Activated CD8-positive, alpha-beta T cell treated with anti-CD3 and anti-CD28 coated beads, Interleukin-2, amount 10 ng/mL, durations not matched to agents 7 days and 5 days (primary cell): ENCODE results near the gene MYOM1. TPM values are rescaled to one million over a fixed set of nuclear protein-coding genes. Genes with fewer than 3 reads are reported as not detected.

Experiments
- ATAC-seq: fragments of 150-1000 bp; cut with Tn5 transposase; one replicate; pipeline ENCODE4 v1.10.0; 2021; ENCODE audit warnings: moderate library complexity
- CTCF ChIA-PET: fragments of 350-600 bp; sonication (Branson Sonifier 250); formaldehyde crosslinking; loops from one replicate; lab custom pipeline; 2021; ENCODE audit warnings: antibody characterized with exemption; lab: Charles Lee
- POLR2A ChIA-PET: fragments of 350-600 bp; sonication (Branson Sonifier 250); formaldehyde crosslinking; loops from one replicate; lab custom pipeline; 2021; ENCODE audit warnings: antibody characterized with exemption; lab: Charles Lee
- DNase-seq: peaks from one replicate; pipeline ENCODE4 v3.0.0-alpha.2; 2020
- H3K27ac Mint-ChIP-seq: one replicate; pipeline ENCODE4 v1.8.0; 2021; ENCODE audit warnings: mild to moderate bottlenecking, mixed read lengths
- H3K27me3 Mint-ChIP-seq: one replicate; pipeline ENCODE4 v1.8.0; 2021; ENCODE audit warnings: low read depth, mixed read lengths
- H3K36me3 Mint-ChIP-seq: one replicate; pipeline ENCODE4 v1.8.0; 2021; ENCODE audit warnings: low read depth, mixed read lengths
- H3K4me1 Mint-ChIP-seq: one replicate; pipeline ENCODE4 v1.8.0; 2021; ENCODE audit warnings: low read depth, mixed read lengths
- H3K4me3 Mint-ChIP-seq: one replicate; pipeline ENCODE4 v1.8.0; 2021; ENCODE audit warnings: mild to moderate bottlenecking, mixed read lengths
- H3K9me3 Mint-ChIP-seq: one replicate; pipeline ENCODE4 v1.8.0; 2022; ENCODE audit warnings: mixed read lengths; ENCODE audit not compliant: insufficient read depth
- total RNA-seq, 2 experiments: library from RNA; stranded (reverse); gene quantifications; one replicate each; pipeline ENCODE4 v1.2.3, GENCODE V29; 2021

MYOM1 gene
- total RNA-seq, 2 experiments from 2014 or later = 1.3 to 1.5 TPM

DNA sequence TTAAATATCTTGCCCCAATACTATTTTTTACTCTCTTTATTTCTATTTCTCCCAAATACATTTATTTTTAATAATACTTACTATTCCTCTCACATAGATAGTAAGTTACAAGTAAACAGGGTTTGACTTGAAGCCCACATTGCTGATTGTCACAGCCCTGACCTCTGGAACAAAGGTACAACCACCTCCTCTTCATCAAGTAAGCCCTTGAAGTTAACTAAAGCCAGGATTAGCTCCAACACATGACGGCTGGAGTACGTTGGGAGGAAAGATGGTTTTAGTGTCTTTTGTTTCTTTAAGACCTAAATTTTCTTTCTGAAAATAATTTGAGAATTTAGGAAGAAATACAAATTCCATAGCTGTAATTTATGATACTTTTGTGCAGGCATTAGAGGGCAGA is 949 bp downstream of the MYOM1 start:
- DNase-seq (no peak), ATAC-seq (no peak)
- Mint-ChIP-seq H3K4me1 (peaks cover under 1% of the 10 kb centered on the region), H3K27me3 (no peaks in the 10 kb centered on the region), H3K27ac (no peak overlapping the region), H3K4me3 (no peak overlapping the region), H3K36me3 (no peaks in the 10 kb centered on the region), H3K9me3 (no peaks in the 10 kb centered on the region)
- POLR2A ChIA-PET = no interaction called here
- CTCF ChIA-PET = interaction anchor here (1.2 kb wide), 1 partner anchor 28 kb away, joined by 3 read pairs; no protein-coding TSS in a partner anchor

DNA sequence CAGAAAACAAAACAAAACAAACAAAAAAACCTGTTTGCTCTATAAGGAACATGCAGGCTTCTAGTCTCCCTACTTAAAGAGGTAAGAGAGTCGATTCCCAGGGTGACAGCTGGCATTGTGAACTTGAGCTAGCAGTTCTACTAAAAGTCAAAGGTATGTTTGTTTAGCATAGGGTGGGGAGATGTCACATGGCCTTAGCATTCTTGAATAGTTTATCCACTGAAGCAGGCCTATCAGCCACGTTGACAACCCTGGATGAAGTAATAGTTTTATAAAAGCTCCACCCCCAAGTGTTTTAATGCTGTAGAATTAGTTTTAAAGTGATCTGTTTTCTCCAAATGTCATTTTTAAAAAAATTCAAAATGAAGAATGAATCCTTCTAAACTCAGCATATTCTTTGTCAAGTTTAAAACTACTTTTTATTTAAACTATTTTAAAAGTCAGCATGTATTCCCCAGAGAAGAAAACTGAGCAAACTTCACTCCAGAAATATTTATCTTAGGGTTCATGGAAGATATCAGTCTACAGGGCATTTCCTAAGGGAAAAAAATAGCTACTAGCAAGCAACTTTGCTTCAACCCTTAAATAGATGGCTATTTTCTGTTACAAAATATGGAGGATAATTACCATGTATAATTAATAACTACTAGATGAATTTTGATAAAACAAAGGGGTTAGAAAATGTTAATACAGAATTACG is 1.7 kb downstream of the MYOM1 start:
- no peak for ATAC-seq
- no peak overlapping the region for H3K4me3 Mint-ChIP-seq
- no peak for DNase-seq
- no peaks in the 10 kb centered on the region for H3K9me3 Mint-ChIP-seq
- H3K36me3 Mint-ChIP-seq = no peaks in the 10 kb centered on the region
- peaks cover 8% of the 10 kb centered on the region for H3K4me1 Mint-ChIP-seq
- H3K27me3 Mint-ChIP-seq = no peaks in the 10 kb centered on the region
- POLR2A ChIA-PET = no interaction called here
- H3K27ac Mint-ChIP-seq = no peak overlapping the region
- CTCF ChIA-PET = interaction anchor here (0.6 to 1.2 kb wide), 2 partner anchors 28 to 448 kb away, joined by 3 read pairs; no protein-coding TSS in a partner anchor

DNA sequence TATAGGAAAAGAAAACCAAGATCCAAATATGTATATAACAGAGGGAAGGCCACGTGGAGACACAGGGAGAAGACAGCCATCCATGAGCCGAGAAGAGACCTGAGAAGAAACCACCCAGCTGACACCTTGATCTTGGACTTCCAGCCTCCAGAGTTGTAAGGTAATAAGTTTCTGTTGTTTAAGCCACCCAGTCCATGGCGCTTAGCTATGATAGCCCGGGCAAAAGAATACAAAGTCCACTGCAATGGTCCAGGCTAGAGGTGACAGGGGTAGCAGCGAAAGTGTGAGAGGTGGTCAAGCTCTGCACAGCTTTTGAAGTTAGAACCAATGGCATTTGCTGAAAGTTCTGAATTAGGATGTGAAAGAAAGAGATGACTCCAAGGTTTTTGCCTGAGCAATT is 2.8 kb downstream of the MYOM1 start:
- ATAC-seq = no peak
- no peaks in the 10 kb centered on the region for H3K36me3 Mint-ChIP-seq
- POLR2A ChIA-PET = no interaction called here
- H3K4me3 Mint-ChIP-seq = no peak overlapping the region
- no peaks in the 10 kb centered on the region for H3K27me3 Mint-ChIP-seq
- CTCF ChIA-PET = no interaction called here
- H3K4me1 Mint-ChIP-seq = peaks cover 14% of the 10 kb centered on the region
- DNase-seq = no peak
- H3K9me3 Mint-ChIP-seq = no peaks in the 10 kb centered on the region
- H3K27ac Mint-ChIP-seq = no peak overlapping the region

DNA sequence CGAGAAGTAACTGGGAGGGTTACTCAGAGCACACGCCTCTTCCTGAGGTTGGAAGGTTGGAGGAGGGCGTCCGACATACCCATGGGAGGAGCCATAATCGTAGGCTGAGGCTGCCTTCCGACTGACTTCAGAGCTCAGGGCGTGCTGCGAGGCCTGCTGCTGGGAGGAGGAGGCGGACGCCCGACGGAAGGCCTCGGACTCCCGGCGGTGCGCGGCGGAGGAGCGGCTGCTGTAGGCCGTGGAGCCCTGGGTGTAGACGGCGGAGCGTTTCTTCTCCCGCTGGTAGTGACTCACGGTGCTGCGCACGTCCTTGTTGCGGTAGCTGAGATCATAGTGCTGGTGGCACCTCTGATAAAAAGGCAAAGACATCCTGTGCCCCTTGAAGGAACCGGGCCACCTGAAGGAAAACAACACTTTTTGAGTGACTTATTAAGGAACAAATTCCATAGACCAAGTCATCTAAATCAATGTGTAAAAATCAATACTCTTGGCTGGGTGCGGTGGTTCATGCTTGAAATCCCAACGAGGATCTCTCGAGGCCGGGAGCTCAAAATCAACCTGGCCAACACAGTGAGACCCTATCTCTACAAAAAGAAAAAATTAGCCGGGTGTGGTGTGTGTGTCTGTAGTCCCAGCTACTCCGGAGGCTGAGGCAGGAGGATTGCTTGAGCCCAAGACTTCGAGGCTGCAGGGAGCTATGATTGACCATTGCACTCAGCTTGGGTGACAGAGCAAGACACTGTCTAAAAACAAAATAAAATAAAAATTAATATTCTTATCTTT is 4.7 kb downstream of the MYOM1 start:
- peaks cover 2% of the 10 kb centered on the region for H3K36me3 Mint-ChIP-seq
- DNase-seq = no peak
- POLR2A ChIA-PET = no interaction called here
- no peaks in the 10 kb centered on the region for H3K27me3 Mint-ChIP-seq
- ATAC-seq = no peak
- peaks cover 16% of the 10 kb centered on the region for H3K4me1 Mint-ChIP-seq
- no peak overlapping the region for H3K27ac Mint-ChIP-seq
- H3K9me3 Mint-ChIP-seq = no peaks in the 10 kb centered on the region
- no peak overlapping the region for H3K4me3 Mint-ChIP-seq
- CTCF ChIA-PET = no interaction called here

DNA sequence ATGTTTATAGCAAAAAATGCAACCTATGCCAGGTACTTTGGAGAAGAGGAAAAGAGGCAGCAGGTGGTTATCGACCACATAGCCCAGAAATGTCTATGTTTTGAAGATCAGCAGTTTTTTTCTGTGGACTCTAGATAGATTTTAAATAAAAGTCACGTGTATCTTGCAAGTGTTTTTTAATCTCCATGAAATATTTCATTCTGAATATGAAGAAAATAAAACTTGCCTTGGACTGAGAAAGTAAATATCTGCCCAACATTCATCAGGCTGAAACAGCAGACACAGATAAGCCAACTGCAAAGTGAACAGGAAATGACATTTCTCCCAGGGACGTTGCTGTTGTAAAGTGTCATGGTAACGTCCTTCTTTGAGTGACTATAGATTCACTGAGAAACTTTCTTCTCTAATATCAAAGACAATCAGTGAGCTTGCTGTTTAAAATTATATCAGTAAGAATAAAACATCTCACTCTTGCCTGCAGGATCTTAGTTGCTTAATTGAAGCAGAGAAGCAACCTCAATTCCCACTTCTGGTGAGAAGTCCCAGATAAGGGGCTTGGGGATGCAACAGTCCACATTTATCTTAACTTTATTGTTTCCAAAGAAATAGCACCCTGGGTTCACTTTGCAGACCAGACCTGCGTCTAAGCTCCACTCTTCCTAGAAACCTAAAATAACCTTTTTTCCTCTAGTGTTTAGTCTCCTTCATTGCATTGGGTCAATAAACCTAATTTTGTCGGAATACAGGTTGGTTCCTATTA is 6.3 kb downstream of the MYOM1 start:
- CTCF ChIA-PET = interaction anchor here (1.0 to 1.8 kb wide), 3 partner anchors 8 to 150 kb away, joined by 3 to 6 read pairs (median 3); no protein-coding TSS in a partner anchor
- Mint-ChIP-seq H3K27ac (peak overlapping the region; percentile 54), H3K4me1 (peaks cover 21% of the 10 kb centered on the region), H3K9me3 (no peaks in the 10 kb centered on the region), H3K27me3 (no peaks in the 10 kb centered on the region), H3K36me3 (peaks cover 5% of the 10 kb centered on the region), H3K4me3 (peak overlapping the region; percentile 3)
- DNase-seq = peak; percentile 41
- peak; percentile 85 for ATAC-seq
- POLR2A ChIA-PET = interaction anchor here (1.1 kb wide), 1 partner anchor 15 kb away, joined by 3 read pairs; no protein-coding TSS in a partner anchor

DNA sequence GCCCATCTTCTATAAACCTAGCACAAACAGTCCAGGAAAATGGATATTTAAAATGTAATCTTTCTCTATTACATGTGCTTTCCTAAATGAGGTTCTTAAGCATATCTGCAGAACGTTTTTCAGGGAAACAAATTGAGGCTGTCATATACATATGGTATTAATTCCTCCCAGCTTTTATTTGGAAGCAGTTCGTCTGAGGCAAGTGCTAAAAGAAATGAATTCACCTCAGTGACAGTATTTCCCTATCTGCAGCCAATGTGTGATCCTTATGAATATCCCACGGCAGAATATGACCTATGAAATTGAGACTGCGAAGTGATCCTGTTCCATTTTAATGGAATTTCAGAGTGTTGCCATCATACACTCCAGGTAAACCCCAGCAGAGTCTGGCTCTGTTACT is 7.1 kb downstream of the MYOM1 start:
- ChIA-PET CTCF (interaction anchor here (1.1 to 1.8 kb wide), 2 partner anchors 9 to 83 kb away, joined by 3 to 6 read pairs; no protein-coding TSS in a partner anchor), POLR2A (no interaction called here)
- H3K27me3 Mint-ChIP-seq = no peaks in the 10 kb centered on the region
- ATAC-seq (no peak), DNase-seq (no peak)
- peaks cover 21% of the 10 kb centered on the region for H3K4me1 Mint-ChIP-seq
- no peak overlapping the region for H3K4me3 Mint-ChIP-seq
- H3K27ac Mint-ChIP-seq = no peak overlapping the region
- H3K9me3 Mint-ChIP-seq = no peaks in the 10 kb centered on the region
- peaks cover 5% of the 10 kb centered on the region for H3K36me3 Mint-ChIP-seq

DNA sequence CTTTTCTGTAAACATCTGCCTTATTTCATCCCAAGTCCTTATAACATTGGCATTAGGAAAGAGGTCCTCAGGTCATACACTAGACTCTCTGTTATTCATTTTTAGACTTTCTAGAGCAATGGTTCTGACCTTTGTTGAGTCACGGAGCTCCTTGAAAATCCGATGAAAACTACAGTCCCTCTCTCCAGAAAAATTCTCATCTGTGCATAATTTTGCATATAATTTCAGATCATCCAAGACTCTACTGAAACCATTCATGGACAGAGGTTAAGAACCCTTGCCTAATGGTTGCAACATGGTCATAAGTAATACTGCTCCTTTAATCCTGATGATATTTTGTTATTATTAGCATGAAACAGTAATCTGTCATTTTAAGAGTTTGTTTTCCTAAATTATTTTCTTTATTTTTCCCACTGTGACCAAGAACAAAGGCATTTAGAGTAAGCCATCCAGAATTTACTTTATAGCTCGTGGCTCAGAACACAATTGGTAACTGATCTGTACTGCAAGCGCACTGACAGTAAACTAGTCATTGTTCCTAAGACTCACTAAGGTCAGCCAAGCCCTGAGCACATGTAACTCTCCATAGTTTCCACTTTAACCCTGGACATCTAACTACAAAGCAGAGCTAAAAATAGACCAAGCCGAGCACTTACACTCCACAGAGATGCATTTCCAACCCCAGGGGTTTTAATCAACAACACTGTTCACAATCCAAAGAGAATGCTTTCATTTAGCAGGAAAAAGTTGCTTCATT is 8.4 kb downstream of the MYOM1 start:
- Mint-ChIP-seq H3K4me1 (peaks cover 21% of the 10 kb centered on the region), H3K27me3 (no peaks in the 10 kb centered on the region), H3K4me3 (no peak overlapping the region), H3K27ac (no peak overlapping the region), H3K36me3 (peaks cover 5% of the 10 kb centered on the region), H3K9me3 (peaks cover 2% of the 10 kb centered on the region)
- ATAC-seq (no peak), DNase-seq (no peak)
- POLR2A ChIA-PET = interaction anchor here (1.3 to 1.5 kb wide), 2 partner anchors 10 to 37 kb away, joined by 3 to 4 read pairs; partner anchors contain the start of gene MYL12A
- CTCF ChIA-PET = interaction anchor here (1.2 to 2.0 kb wide), 3 partner anchors 10 to 60 kb away, joined by 3 to 7 read pairs (median 6); no protein-coding TSS in a partner anchor

DNA sequence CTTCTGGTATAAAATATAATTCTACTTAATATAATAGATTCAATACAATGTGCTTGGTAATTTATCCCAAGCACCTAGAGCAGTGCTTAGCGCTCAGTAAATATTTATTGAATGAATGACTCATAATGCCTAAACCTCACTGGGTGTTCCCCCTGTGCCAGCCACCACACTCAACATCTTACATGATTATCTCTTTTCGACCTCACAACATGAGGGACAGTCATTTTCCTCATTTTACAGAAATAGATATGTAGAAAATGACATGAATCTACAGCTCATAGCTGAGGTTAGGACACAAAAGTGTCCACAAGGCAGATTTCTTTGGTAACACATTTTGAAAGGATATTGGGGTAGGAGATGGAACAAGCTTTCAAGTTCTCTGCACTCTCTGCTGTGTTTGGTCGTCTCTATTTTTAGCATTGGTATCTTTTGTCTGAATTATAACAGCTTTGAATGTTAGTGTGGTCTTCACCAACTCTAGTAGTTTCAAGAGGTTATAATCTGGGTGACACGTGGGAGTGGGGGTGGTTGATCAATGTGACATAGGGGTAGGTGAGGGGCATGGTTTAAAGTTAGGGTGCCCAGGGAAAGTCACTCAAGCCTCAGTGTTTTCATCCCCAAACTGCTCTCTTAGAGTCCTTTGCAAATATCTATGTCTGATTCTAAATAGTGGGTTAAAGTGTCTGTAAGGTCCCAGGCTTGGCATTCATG is 9.8 kb downstream of the MYOM1 start:
- ChIA-PET POLR2A (interaction anchor here (0.6 to 1.5 kb wide), 2 partner anchors 38 to 56 kb away, joined by 3 to 4 read pairs; partner anchors contain the start of gene MYL12A), CTCF (interaction anchor here (0.8 to 2.0 kb wide), 2 partner anchors 58 to 81 kb away, joined by 3 to 6 read pairs; no protein-coding TSS in a partner anchor)
- peak; percentile 43 for ATAC-seq
- no peaks in the 10 kb centered on the region for H3K27me3 Mint-ChIP-seq
- peaks cover 5% of the 10 kb centered on the region for H3K36me3 Mint-ChIP-seq
- H3K4me1 Mint-ChIP-seq = peaks cover 21% of the 10 kb centered on the region
- no peak overlapping the region for H3K27ac Mint-ChIP-seq
- DNase-seq = no peak
- H3K9me3 Mint-ChIP-seq = peaks cover 14% of the 10 kb centered on the region
- no peak overlapping the region for H3K4me3 Mint-ChIP-seq

DNA sequence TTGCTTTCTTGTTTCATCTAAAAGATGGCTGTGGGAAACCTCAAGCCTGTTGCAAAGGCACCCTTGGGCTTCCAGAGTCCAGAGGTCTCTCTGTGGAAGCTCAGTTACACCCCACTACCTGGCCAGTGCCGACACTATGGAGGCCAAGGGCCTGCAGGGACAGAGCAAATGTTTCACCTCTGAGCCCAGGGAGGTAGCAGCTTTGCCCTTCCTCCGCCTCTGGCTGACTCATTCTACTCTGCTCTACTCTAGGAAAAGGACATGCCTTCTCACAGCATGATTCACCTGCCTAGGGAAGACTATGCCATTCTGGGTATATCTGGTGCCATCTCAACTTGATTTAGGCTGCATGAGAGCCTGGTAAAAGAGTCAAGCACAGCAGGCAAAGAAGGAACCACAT is 12.2 kb downstream of the MYOM1 start:
- Mint-ChIP-seq H3K4me3 (no peak overlapping the region), H3K36me3 (peaks cover 7% of the 10 kb centered on the region), H3K27ac (no peak overlapping the region), H3K27me3 (no peaks in the 10 kb centered on the region), H3K9me3 (peaks cover 28% of the 10 kb centered on the region), H3K4me1 (peaks cover 8% of the 10 kb centered on the region)
- ChIA-PET POLR2A (no interaction called here), CTCF (interaction anchor here (1.0 kb wide), 1 partner anchor 38 kb away, joined by 3 read pairs; no protein-coding TSS in a partner anchor)
- ATAC-seq (no peak), DNase-seq (no peak)

DNA sequence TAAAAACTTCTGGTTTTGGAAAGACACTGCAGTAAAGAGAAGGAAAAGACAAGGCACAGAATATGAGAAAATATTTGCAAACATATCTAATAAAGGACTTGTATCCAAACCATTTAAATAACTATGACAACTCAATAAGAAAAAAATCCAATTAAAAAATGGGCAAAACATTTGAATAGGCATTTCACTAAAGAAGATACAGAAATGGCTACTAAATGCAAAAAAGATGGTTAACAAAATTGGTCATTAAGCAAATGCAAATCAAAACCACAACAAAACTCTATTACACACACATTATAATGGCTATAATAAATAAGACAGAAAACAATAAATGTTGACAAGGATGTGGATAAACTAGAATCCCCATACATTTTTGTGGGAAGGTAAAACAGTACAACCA is 14.5 kb downstream of the MYOM1 start:
- DNase-seq = no peak
- no peak overlapping the region for H3K27ac Mint-ChIP-seq
- CTCF ChIA-PET = interaction anchor here (0.7 to 1.7 kb wide), 3 partner anchors 20 to 211 kb away, joined by 3 to 4 read pairs (median 3); no protein-coding TSS in a partner anchor

More for the DNA sequence above, 14.5 kb downstream of the MYOM1 start:
- peaks cover 6% of the 10 kb centered on the region for H3K4me1 Mint-ChIP-seq
- no peak overlapping the region for H3K4me3 Mint-ChIP-seq
- H3K36me3 Mint-ChIP-seq = peaks cover 5% of the 10 kb centered on the region
- no peaks in the 10 kb centered on the region for H3K27me3 Mint-ChIP-seq
- no peak for ATAC-seq
- peaks cover 32% of the 10 kb centered on the region for H3K9me3 Mint-ChIP-seq
- POLR2A ChIA-PET = interaction anchor here (1.2 kb wide), 1 partner anchor 43 kb away, joined by 3 read pairs; the partner anchor contains the start of gene MYL12A
